Liver (tissue), 9 donors: ENCODE measurements around the gene OR2V1. TPM values are rescaled to one million over a fixed set of nuclear protein-coding genes. Genes with fewer than 3 reads are reported as not detected.
"Not testable (repeated sequence)": the region's sequence is repeated elsewhere in the genome, so short reads cannot be mapped to it uniquely, and the experiment has no call there.

ENCODE experiments used
- DNase-seq: peaks from one replicate; pipeline ENCODE4 v3.0.0-alpha.2; 2017; ENCODE audit warnings: low spot score
- H3K27ac ChIP-seq, 2 donors: one replicate each; pipeline ENCODE4 v1.7.0; 2013; ENCODE audit warnings: inconsistent platforms in 2 of 2, low read length in 2 of 2, control low read depth in 1 of 2, low read depth in 1 of 2, mild to moderate bottlenecking in 1 of 2
- H3K27me3 ChIP-seq, 4 donors: one replicate each; pipeline versions ENCODE4 v1.6.1 to v1.7.0; 2013; ENCODE audit warnings: low read length in 3 of 4, inconsistent platforms in 1 of 4, mild to moderate bottlenecking in 1 of 4, moderate library complexity in 1 of 4; ENCODE audit not compliant: control insufficient read depth in 4 of 4, insufficient read depth in 4 of 4
- H3K36me3 ChIP-seq, 4 donors: one replicate each; pipeline versions ENCODE4 v1.6.1 to v1.7.0; 2013; ENCODE audit warnings: low read length in 3 of 4, mild to moderate bottlenecking in 3 of 4, low read depth in 1 of 4, moderate library complexity in 1 of 4; ENCODE audit not compliant: control insufficient read depth in 4 of 4, insufficient read depth in 3 of 4
- H3K4me1 ChIP-seq, 4 donors: one replicate each; pipeline versions ENCODE4 v1.6.1 to v1.7.0; 2013; ENCODE audit warnings: low read length in 3 of 4, mild to moderate bottlenecking in 3 of 4, moderate library complexity in 1 of 4; ENCODE audit not compliant: control insufficient read depth in 4 of 4, insufficient read depth in 4 of 4
- H3K4me3 ChIP-seq, 3 donors: one replicate each; pipeline versions ENCODE4 v1.6.1 to v1.7.0; 2013; ENCODE audit warnings: low read length in 3 of 3, control low read depth in 1 of 3, low read depth in 1 of 3, mild to moderate bottlenecking in 1 of 3
- H3K9ac ChIP-seq, 2 donors: one replicate each; pipeline ENCODE4 v1.7.0; 2013; ENCODE audit warnings: low read length in 2 of 2, mild to moderate bottlenecking in 2 of 2, moderate library complexity in 2 of 2, control low read depth in 1 of 2, low read depth in 1 of 2
- H3K9me3 ChIP-seq, 4 donors: one replicate each; pipeline versions ENCODE4 v1.6.1 to v1.7.0; 2013; ENCODE audit warnings: low read length in 3 of 4; ENCODE audit not compliant: control insufficient read depth in 4 of 4
- ATF3 ChIP-seq: IDR thresholded peaks from 2 replicates; pipeline ENCODE4 v1.6.1; 2016; ENCODE audit warnings: antibody characterized with exemption
- CTCF ChIP-seq: fragments of 150-350 bp; IDR thresholded peaks from 2 replicates; pipeline ENCODE4 v1.5.1; 2017; ENCODE audit warnings: improper control_type of control experiment, low read depth, low read length; ENCODE audit not compliant: missing input control
- EGR1 ChIP-seq, 2 donors: IDR thresholded peaks; 2 replicates each; pipeline ENCODE4 v1.6.1; 2016 to 2018; ENCODE audit warnings: antibody characterized with exemption in 2 of 2, low read depth in 2 of 2
- FOXA1 ChIP-seq: IDR thresholded peaks from 2 replicates; pipeline ENCODE4 v1.6.1; 2016; ENCODE audit warnings: antibody characterized with exemption
- FOXA2 ChIP-seq: IDR thresholded peaks from 2 replicates; pipeline ENCODE4 v1.6.1; 2016; ENCODE audit warnings: antibody characterized with exemption
- GABPA ChIP-seq, 2 donors: IDR thresholded peaks in 1 of 2; conservative IDR thresholded peaks in 1 of 2; 2 replicates each; pipeline ENCODE4 v1.6.1; 2016; ENCODE audit warnings: antibody characterized with exemption in 2 of 2, mild to moderate bottlenecking in 1 of 2, moderate library complexity in 1 of 2
- HNF4A ChIP-seq, 2 donors: conservative IDR thresholded peaks; 2 replicates each; pipeline ENCODE4 v1.6.1; 2016; ENCODE audit warnings: antibody characterized with exemption in 2 of 2, mild to moderate bottlenecking in 2 of 2
- HNF4G ChIP-seq: IDR thresholded peaks from 2 replicates; pipeline ENCODE4 v1.6.1; 2016; ENCODE audit warnings: antibody characterized with exemption
- JUND ChIP-seq, 2 donors: IDR thresholded peaks; 2 replicates each; pipeline ENCODE4 v1.6.1; 2016; ENCODE audit warnings: antibody characterized with exemption in 2 of 2
- MAX ChIP-seq: IDR thresholded peaks from 2 replicates; pipeline ENCODE4 v1.6.1; 2016; ENCODE audit warnings: antibody characterized with exemption
- NR2F2 ChIP-seq: IDR thresholded peaks from 2 replicates; pipeline ENCODE4 v1.6.1; 2016; ENCODE audit warnings: antibody characterized with exemption
- RAD21 ChIP-seq, 2 donors: IDR thresholded peaks; 2 replicates each; pipeline ENCODE4 v1.6.1; 2016; ENCODE audit warnings: antibody characterized with exemption in 2 of 2, mild to moderate bottlenecking in 2 of 2
- REST ChIP-seq: IDR thresholded peaks from 2 replicates; pipeline ENCODE4 v1.6.1; 2016; ENCODE audit warnings: antibody characterized with exemption, mild to moderate bottlenecking
- RXRA ChIP-seq, 2 donors: IDR thresholded peaks; 2 replicates each; pipeline ENCODE4 v1.6.1; 2017 to 2018; ENCODE audit warnings: antibody characterized with exemption in 2 of 2, mild to moderate bottlenecking in 1 of 2
- SP1 ChIP-seq: IDR thresholded peaks from 2 replicates; pipeline ENCODE4 v1.6.1; 2018; ENCODE audit warnings: antibody characterized with exemption, mild to moderate bottlenecking
- TAF1 ChIP-seq: conservative IDR thresholded peaks from 2 replicates; pipeline ENCODE4 v1.6.1; 2016; ENCODE audit warnings: antibody characterized with exemption, mild to moderate bottlenecking
- YY1 ChIP-seq: IDR thresholded peaks from 2 replicates; pipeline ENCODE4 v1.6.1; 2016; ENCODE audit warnings: antibody characterized with exemption, mild to moderate bottlenecking
- WGBS: extraction: QIAGEN DNeasy Blood & Tissue Kit; methylation state at CpG from one replicate; pipeline ENCODE4 v1.1.7; 2013; 5-methylcytosine and 5-hydroxymethylcytosine counted together
- polyA plus RNA-seq, 2 donors: library from polyadenylated mRNA; stranded (reverse) in 1 of 2; unstranded in 1 of 2; fragments of 200-250 nt in 1 of 2; fragments of >200 nt in 1 of 2; fragmentation: Nextera tagmentation in 1 of 2; extraction: Ambion mirVana in 1 of 2; gene quantifications; one replicate each; pipeline versions ENCODE4 v1.2.1 to v1.2.3, GENCODE V29; 2013 to 2015
- total RNA-seq, 2 donors: library from RNA; depleted of rRNA; stranded (reverse); fragments of >200 nt; gene quantifications; one replicate each; pipeline ENCODE4 v1.2.3, GENCODE V29; 2014
- donor health status: healthy.
- donor health status: healthy.
- donor health status: healthy.
- donor health status: healthy.
- donor health status: healthy.

Gene OR2V1
- total and polyA plus RNA-seq, 4 donors: not detected

GRCh38 chr5:181114844-181115778, 15.9 kb downstream of the OR2V1 start (continued):
- no peak for TF ChIP-seq CTCF
- TF ChIP-seq HNF4A (conservative IDR thresholded peaks at IDR 0.05): no peak
- no peak for TF ChIP-seq MAX
- TF ChIP-seq FOXA2: no peak

GRCh38 chr5:181114284-181114843, 16.6 kb downstream of the OR2V1 start:
- no peak overlapping the region for H3K27ac ChIP-seq
- no peak overlapping the region for H3K9ac ChIP-seq
- no peaks in the 10 kb centered on the region for H3K4me1 ChIP-seq
- no peaks in the 10 kb centered on the region for H3K36me3 ChIP-seq
- 45% methylated on average over 33 of the region's 33 CpGs for WGBS
- TF ChIP-seq RAD21 (IDR thresholded peaks at IDR 0.05): no peak
- TF ChIP-seq HNF4A (conservative IDR thresholded peaks at IDR 0.05): no peak
- no peak for TF ChIP-seq NR2F2
- no peak for TF ChIP-seq JUND (IDR thresholded peaks at IDR 0.05)
- no peak for TF ChIP-seq REST
- no peak for TF ChIP-seq RXRA (IDR thresholded peaks at IDR 0.05)
- TF ChIP-seq TAF1: no peak
- TF ChIP-seq MAX: no peak
- TF ChIP-seq FOXA1: no peak
- no peak for TF ChIP-seq FOXA2
- no peak for TF ChIP-seq GABPA (IDR thresholded peaks at IDR 0.05 in 1 of 2, conservative IDR thresholded peaks at IDR 0.05 in 1 of 2)
- TF ChIP-seq EGR1 (IDR thresholded peaks at IDR 0.05; ENCODE audit: low read depth in 2 of 2): no peak
- no peak for TF ChIP-seq YY1
- TF ChIP-seq HNF4G: no peak
- no peak for TF ChIP-seq SP1
- TF ChIP-seq CTCF: no peak
- no peak for TF ChIP-seq ATF3
- peaks cover 0 to 3% (median 1%) of the 10 kb centered on the region in 4 donors for H3K9me3 ChIP-seq
- H3K27me3 ChIP-seq: peaks cover 0 to 3% (median 2%) of the 10 kb centered on the region in 4 donors
- DNase-seq: no peak
- H3K4me3 ChIP-seq: no peak overlapping the region

- not testable (repeated sequence) for H3K27me3 ChIP-seq, H3K4me1 ChIP-seq, H3K36me3 ChIP-seq, H3K4me3 ChIP-seq, H3K27ac ChIP-seq, DNase-seq, H3K9me3 ChIP-seq, H3K9ac ChIP-seq
- WGBS: 79% methylated on average over 9 of the region's 13 CpGs
Observed at GRCh38 chr5:181113572-181113971, 17.4 kb downstream of the OR2V1 start.
